Liver (tissue), 9 donors: ENCODE results near the gene HEMGN. TPM values are rescaled to one million over a fixed set of nuclear protein-coding genes. Genes with fewer than 3 reads are reported as not detected.
A peak's percentile ranks its signal among the peaks of the same experiment; 100 is the strongest.

Experiments
- DNase-seq: peaks from one replicate; pipeline ENCODE4 v3.0.0-alpha.2; 2017; ENCODE audit warnings: low spot score
- H3K27ac ChIP-seq, 2 donors: one replicate each; pipeline ENCODE4 v1.7.0; 2013; ENCODE audit warnings: inconsistent platforms in 2 of 2, low read length in 2 of 2, control low read depth in 1 of 2, low read depth in 1 of 2, mild to moderate bottlenecking in 1 of 2
- H3K27me3 ChIP-seq, 4 donors: one replicate each; pipeline versions ENCODE4 v1.6.1 to v1.7.0; 2013; ENCODE audit warnings: low read length in 3 of 4, inconsistent platforms in 1 of 4, mild to moderate bottlenecking in 1 of 4, moderate library complexity in 1 of 4; ENCODE audit not compliant: control insufficient read depth in 4 of 4, insufficient read depth in 4 of 4
- H3K36me3 ChIP-seq, 4 donors: one replicate each; pipeline versions ENCODE4 v1.6.1 to v1.7.0; 2013; ENCODE audit warnings: low read length in 3 of 4, mild to moderate bottlenecking in 3 of 4, low read depth in 1 of 4, moderate library complexity in 1 of 4; ENCODE audit not compliant: control insufficient read depth in 4 of 4, insufficient read depth in 3 of 4
- H3K4me1 ChIP-seq, 4 donors: one replicate each; pipeline versions ENCODE4 v1.6.1 to v1.7.0; 2013; ENCODE audit warnings: low read length in 3 of 4, mild to moderate bottlenecking in 3 of 4, moderate library complexity in 1 of 4; ENCODE audit not compliant: control insufficient read depth in 4 of 4, insufficient read depth in 4 of 4
- H3K4me3 ChIP-seq, 3 donors: one replicate each; pipeline versions ENCODE4 v1.6.1 to v1.7.0; 2013; ENCODE audit warnings: low read length in 3 of 3, control low read depth in 1 of 3, low read depth in 1 of 3, mild to moderate bottlenecking in 1 of 3
- H3K9ac ChIP-seq, 2 donors: one replicate each; pipeline ENCODE4 v1.7.0; 2013; ENCODE audit warnings: low read length in 2 of 2, mild to moderate bottlenecking in 2 of 2, moderate library complexity in 2 of 2, control low read depth in 1 of 2, low read depth in 1 of 2
- H3K9me3 ChIP-seq, 4 donors: one replicate each; pipeline versions ENCODE4 v1.6.1 to v1.7.0; 2013; ENCODE audit warnings: low read length in 3 of 4; ENCODE audit not compliant: control insufficient read depth in 4 of 4
- FOXA2 ChIP-seq: IDR thresholded peaks from 2 replicates; pipeline ENCODE4 v1.6.1; 2016; ENCODE audit warnings: antibody characterized with exemption
- GABPA ChIP-seq, 2 donors: IDR thresholded peaks in 1 of 2; conservative IDR thresholded peaks in 1 of 2; 2 replicates each; pipeline ENCODE4 v1.6.1; 2016; ENCODE audit warnings: antibody characterized with exemption in 2 of 2, mild to moderate bottlenecking in 1 of 2, moderate library complexity in 1 of 2
- NR2F2 ChIP-seq: IDR thresholded peaks from 2 replicates; pipeline ENCODE4 v1.6.1; 2016; ENCODE audit warnings: antibody characterized with exemption
- RAD21 ChIP-seq, 2 donors: IDR thresholded peaks; 2 replicates each; pipeline ENCODE4 v1.6.1; 2016; ENCODE audit warnings: antibody characterized with exemption in 2 of 2, mild to moderate bottlenecking in 2 of 2
- RXRA ChIP-seq, 2 donors: IDR thresholded peaks; 2 replicates each; pipeline ENCODE4 v1.6.1; 2017 to 2018; ENCODE audit warnings: antibody characterized with exemption in 2 of 2, mild to moderate bottlenecking in 1 of 2
- SP1 ChIP-seq: IDR thresholded peaks from 2 replicates; pipeline ENCODE4 v1.6.1; 2018; ENCODE audit warnings: antibody characterized with exemption, mild to moderate bottlenecking
- TAF1 ChIP-seq: conservative IDR thresholded peaks from 2 replicates; pipeline ENCODE4 v1.6.1; 2016; ENCODE audit warnings: antibody characterized with exemption, mild to moderate bottlenecking
- YY1 ChIP-seq: IDR thresholded peaks from 2 replicates; pipeline ENCODE4 v1.6.1; 2016; ENCODE audit warnings: antibody characterized with exemption, mild to moderate bottlenecking
- WGBS: extraction: QIAGEN DNeasy Blood & Tissue Kit; methylation state at CpG from one replicate; pipeline ENCODE4 v1.1.7; 2013; 5-methylcytosine and 5-hydroxymethylcytosine counted together
- polyA plus RNA-seq, 2 donors: library from polyadenylated mRNA; stranded (reverse) in 1 of 2; unstranded in 1 of 2; fragments of 200-250 nt in 1 of 2; fragments of >200 nt in 1 of 2; fragmentation: Nextera tagmentation in 1 of 2; extraction: Ambion mirVana in 1 of 2; gene quantifications; one replicate each; pipeline versions ENCODE4 v1.2.1 to v1.2.3, GENCODE V29; 2013 to 2015
- total RNA-seq, 2 donors: library from RNA; depleted of rRNA; stranded (reverse); fragments of >200 nt; gene quantifications; one replicate each; pipeline ENCODE4 v1.2.3, GENCODE V29; 2014
- TF ChIP-seq, protein P1 (sequence below): IDR thresholded peaks from 2 replicates; pipeline ENCODE4 v1.6.1; 2016; ENCODE audit warnings: antibody characterized with exemption
- TF ChIP-seq, protein P2 (sequence below): IDR thresholded peaks from 2 replicates; pipeline ENCODE4 v1.6.1; 2016; ENCODE audit warnings: antibody characterized with exemption
- TF ChIP-seq, protein P3 (sequence below): fragments of 150-350 bp; IDR thresholded peaks from 2 replicates; pipeline ENCODE4 v1.5.1; 2017; ENCODE audit warnings: improper control_type of control experiment, low read depth, low read length; ENCODE audit not compliant: missing input control
- TF ChIP-seq, protein P4 (sequence below): IDR thresholded peaks from 2 replicates; pipeline ENCODE4 v1.6.1; 2016; ENCODE audit warnings: antibody characterized with exemption
- donor health status: healthy.
- donor health status: healthy.
- donor health status: healthy.
- donor health status: healthy.
- donor health status: healthy.

HEMGN gene
- total and polyA plus RNA-seq, 4 donors: 0.06 to 218 (median 0.08) TPM; not detected in 1

DNA sequence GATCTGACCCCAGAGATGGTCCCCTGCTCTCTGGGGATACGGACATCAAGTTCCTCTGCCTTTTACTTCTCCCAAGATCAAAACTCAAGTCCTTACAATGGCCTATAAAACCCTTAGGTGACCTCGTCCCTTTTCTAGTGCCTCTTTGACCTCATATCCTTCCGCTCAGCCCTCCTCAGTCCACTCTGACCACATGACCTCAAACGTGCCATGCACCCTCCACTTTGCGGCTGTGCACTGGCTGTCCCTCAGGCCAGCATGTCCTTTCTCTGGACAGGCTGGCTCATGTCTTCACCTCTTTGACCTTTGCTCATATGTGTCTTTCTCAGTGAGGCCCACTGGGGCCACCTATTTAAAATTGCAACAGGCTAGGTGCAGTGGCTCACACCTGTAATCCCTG lies 30.3 kb downstream of the HEMGN start:
- DNase-seq: no peak
- Histone ChIP-seq H3K9me3 (no peaks in the 10 kb centered on the region), H3K4me3 (no peak overlapping the region), H3K27me3 (no peaks in the 10 kb centered on the region), H3K4me1 (no peaks in the 10 kb centered on the region), H3K27ac (peak overlapping the region; percentile 28 to 55), H3K36me3 (peaks cover 4 to 52% (median 32%) of the 10 kb centered on the region in 4 donors), H3K9ac (no peak overlapping the region)
- TF ChIP-seq NR2F2: peak; percentile 84
- TF ChIP-seq YY1: no peak
- 74% methylated on average over 5 of the region's 5 CpGs for WGBS

DNA sequence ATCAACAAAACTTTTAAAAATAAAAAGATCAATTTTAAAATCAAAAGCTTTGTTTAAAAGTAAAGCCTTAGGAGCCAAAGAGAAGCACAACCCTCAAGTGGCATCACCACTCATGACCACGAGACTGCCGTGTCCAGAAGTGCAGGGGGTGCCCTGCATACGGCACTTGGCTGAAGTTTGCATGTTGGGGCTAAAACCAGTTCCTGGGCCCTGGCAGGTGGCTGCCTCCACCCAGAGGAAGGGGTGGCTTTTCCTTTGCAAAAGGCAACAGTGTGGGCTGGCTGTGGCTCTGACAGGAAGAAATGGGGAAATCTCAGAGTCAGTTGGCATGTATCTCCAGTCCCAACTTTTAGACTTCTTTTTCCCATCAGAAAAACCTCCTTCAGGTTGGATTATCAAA lies 30.9 kb downstream of the HEMGN start:
- no peak for DNase-seq
- Histone ChIP-seq H3K9ac (no peak overlapping the region), H3K27ac (peak overlapping the region; percentile 43 to 55)

DNA sequence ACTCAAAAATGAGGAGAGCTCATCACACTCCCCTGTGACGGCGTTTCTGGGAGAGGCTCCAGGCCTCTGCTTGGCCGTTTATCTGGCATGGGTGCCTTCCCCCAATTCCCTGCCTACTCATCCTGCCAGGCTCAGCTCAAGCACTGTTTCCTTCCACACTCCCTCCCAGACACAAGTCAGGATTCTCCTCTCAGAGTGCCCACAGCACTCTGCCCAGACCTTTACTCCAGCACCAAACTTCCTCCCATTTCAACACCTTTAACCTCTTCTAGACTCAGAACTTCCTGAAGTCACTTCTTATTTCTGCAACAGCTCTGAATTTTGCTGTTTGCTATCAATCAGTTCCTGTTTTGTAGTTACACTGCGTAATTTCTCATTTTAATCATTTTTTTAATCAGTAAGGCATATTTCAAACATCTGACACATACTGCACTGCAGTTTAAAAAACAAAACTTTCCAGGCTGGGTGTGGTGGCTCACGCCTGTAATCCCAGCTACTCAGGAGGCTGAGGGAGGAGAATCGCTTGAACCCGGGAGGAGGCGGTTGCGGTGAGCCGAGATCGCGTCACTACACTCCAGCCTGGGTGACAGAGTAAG lies 31.6 kb downstream of the HEMGN start:
- no peak overlapping the region for H3K4me3 ChIP-seq
- TF ChIP-seq NR2F2: peak; percentile 85
- peak; percentile 8 for TF ChIP-seq SP1
- no peak for TF ChIP-seq GABPA (IDR thresholded peaks at IDR 0.05 in 1 of 2, conservative IDR thresholded peaks at IDR 0.05 in 1 of 2)
- peak overlapping the region; percentile 43 to 60 for H3K27ac ChIP-seq
- H3K4me1 ChIP-seq: no peaks in the 10 kb centered on the region
- no peaks in the 10 kb centered on the region for H3K27me3 ChIP-seq
- no peaks in the 10 kb centered on the region for H3K9me3 ChIP-seq
- peaks cover 4 to 39% (median 22%) of the 10 kb centered on the region in 4 donors for H3K36me3 ChIP-seq
- peak overlapping the region in 1 of 2 donors; percentile 18 for H3K9ac ChIP-seq
- DNase-seq: no peak
- 66% methylated on average over 12 of the region's 12 CpGs for WGBS

More for the DNA sequence above, 30.9 kb downstream of the HEMGN start:
- H3K36me3 ChIP-seq: peaks cover 4 to 47% (median 28%) of the 10 kb centered on the region in 4 donors
- H3K4me1 ChIP-seq: no peaks in the 10 kb centered on the region
- TF ChIP-seq SP1: no peak
- TF ChIP-seq, protein P1, sequence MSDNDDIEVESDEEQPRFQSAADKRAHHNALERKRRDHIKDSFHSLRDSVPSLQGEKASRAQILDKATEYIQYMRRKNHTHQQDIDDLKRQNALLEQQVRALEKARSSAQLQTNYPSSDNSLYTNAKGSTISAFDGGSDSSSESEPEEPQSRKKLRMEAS: no peak
- no peak for TF ChIP-seq GABPA (IDR thresholded peaks at IDR 0.05 in 1 of 2, conservative IDR thresholded peaks at IDR 0.05 in 1 of 2)
- 56% methylated on average over 3 of the region's 3 CpGs for WGBS
- H3K4me3 ChIP-seq: no peak overlapping the region
- no peaks in the 10 kb centered on the region for H3K27me3 ChIP-seq
- no peaks in the 10 kb centered on the region for H3K9me3 ChIP-seq

DNA sequence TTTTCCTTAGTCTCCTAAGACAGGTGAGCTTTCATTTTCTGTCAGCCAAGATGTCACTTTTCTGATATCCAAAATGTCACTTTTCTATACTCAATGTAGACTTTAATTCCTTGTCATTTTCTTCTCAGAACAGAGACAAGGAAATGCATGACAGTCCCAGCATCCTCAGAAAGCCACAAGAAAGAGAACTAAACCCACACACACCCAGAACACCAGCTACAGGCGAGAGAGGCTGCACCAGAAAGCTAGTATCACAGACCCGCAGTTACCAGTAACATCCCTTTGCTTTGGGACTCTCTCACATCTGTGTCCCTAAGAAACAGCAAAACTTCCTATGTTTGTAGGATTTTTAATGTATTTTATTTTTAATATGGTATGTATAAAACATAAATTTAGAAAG lies 32.7 kb downstream of the HEMGN start:
- H3K9me3 ChIP-seq: no peaks in the 10 kb centered on the region
- peaks cover 4 to 30% (median 12%) of the 10 kb centered on the region in 4 donors for H3K36me3 ChIP-seq
- no peak for TF ChIP-seq GABPA (IDR thresholded peaks at IDR 0.05 in 1 of 2, conservative IDR thresholded peaks at IDR 0.05 in 1 of 2)
- no peak for TF ChIP-seq RAD21 (IDR thresholded peaks at IDR 0.05)
- TF ChIP-seq, protein P2, sequence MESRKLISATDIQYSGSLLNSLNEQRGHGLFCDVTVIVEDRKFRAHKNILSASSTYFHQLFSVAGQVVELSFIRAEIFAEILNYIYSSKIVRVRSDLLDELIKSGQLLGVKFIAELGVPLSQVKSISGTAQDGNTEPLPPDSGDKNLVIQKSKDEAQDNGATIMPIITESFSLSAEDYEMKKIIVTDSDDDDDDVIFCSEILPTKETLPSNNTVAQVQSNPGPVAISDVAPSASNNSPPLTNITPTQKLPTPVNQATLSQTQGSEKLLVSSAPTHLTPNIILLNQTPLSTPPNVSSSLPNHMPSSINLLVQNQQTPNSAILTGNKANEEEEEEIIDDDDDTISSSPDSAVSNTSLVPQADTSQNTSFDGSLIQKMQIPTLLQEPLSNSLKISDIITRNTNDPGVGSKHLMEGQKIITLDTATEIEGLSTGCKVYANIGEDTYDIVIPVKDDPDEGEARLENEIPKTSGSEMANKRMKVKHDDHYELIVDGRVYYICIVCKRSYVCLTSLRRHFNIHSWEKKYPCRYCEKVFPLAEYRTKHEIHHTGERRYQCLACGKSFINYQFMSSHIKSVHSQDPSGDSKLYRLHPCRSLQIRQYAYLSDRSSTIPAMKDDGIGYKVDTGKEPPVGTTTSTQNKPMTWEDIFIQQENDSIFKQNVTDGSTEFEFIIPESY: no peak
- TF ChIP-seq, protein P3, sequence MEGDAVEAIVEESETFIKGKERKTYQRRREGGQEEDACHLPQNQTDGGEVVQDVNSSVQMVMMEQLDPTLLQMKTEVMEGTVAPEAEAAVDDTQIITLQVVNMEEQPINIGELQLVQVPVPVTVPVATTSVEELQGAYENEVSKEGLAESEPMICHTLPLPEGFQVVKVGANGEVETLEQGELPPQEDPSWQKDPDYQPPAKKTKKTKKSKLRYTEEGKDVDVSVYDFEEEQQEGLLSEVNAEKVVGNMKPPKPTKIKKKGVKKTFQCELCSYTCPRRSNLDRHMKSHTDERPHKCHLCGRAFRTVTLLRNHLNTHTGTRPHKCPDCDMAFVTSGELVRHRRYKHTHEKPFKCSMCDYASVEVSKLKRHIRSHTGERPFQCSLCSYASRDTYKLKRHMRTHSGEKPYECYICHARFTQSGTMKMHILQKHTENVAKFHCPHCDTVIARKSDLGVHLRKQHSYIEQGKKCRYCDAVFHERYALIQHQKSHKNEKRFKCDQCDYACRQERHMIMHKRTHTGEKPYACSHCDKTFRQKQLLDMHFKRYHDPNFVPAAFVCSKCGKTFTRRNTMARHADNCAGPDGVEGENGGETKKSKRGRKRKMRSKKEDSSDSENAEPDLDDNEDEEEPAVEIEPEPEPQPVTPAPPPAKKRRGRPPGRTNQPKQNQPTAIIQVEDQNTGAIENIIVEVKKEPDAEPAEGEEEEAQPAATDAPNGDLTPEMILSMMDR: no peak
- TF ChIP-seq SP1: no peak
- TF ChIP-seq, protein P1: no peak
- TF ChIP-seq, protein P4, sequence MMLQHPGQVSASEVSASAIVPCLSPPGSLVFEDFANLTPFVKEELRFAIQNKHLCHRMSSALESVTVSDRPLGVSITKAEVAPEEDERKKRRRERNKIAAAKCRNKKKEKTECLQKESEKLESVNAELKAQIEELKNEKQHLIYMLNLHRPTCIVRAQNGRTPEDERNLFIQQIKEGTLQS: no peak
- no peak for TF ChIP-seq FOXA2
- no peak for TF ChIP-seq RXRA (IDR thresholded peaks at IDR 0.05)
- no peak for TF ChIP-seq TAF1
- no peak for TF ChIP-seq YY1
- H3K27ac ChIP-seq: no peak overlapping the region
- no peak overlapping the region for H3K4me3 ChIP-seq
- no peak for DNase-seq
- H3K27me3 ChIP-seq: no peaks in the 10 kb centered on the region
- no peak overlapping the region for H3K9ac ChIP-seq
- WGBS: 83% methylated on average over 2 of the region's 2 CpGs
- H3K4me1 ChIP-seq: peaks cover 0 to 4% (median under 1%) of the 10 kb centered on the region in 4 donors
